GM12864 (cell line): ENCODE results near the gene OLFML1.

Source experiments
- DNase-seq: peaks from one replicate; pipeline ENCODE4 v3.0.0-alpha.2; 2011; ENCODE audit warnings: low read depth
- H3K4me3 ChIP-seq: 2 replicates; pipeline ENCODE4 v1.5.1; 2011; ENCODE audit warnings: mild to moderate bottlenecking, low read depth, low read length, control low read depth
- CTCF ChIP-seq: IDR thresholded peaks from 2 replicates; pipeline ENCODE4 v1.5.1; 2011; ENCODE audit warnings: low read depth, mild to moderate bottlenecking, moderate library complexity, low read length, control low read depth, inconsistent platforms; ENCODE audit errors: missing control alignments

Gene OLFML1

GRCh38 chr11:7555052-7555699 is 69.9 kb downstream of the OLFML1 start:
- DNase-seq, result no peak
- no peak overlapping the region for H3K4me3 ChIP-seq
- no peak for TF ChIP-seq CTCF

- no peak for TF ChIP-seq CTCF
- DNase-seq, result no peak
- H3K4me3 ChIP-seq, result no peak overlapping the region
Measured at GRCh38 chr11:7558046-7558445, 72.7 kb downstream of the OLFML1 start.

- no peak overlapping the region for H3K4me3 ChIP-seq
- no peak for DNase-seq
- no peak for TF ChIP-seq CTCF
Measured at GRCh38 chr11:7559398-7560283, 74.3 kb downstream of the OLFML1 start.
